Measurements from ENCODE around the gene SYT7. TPM values are rescaled to one million over a fixed set of nuclear protein-coding genes. Genes with fewer than 3 reads are reported as not detected.
A peak's percentile ranks its signal among the peaks of the same experiment; 100 is the strongest.

Gene SYT7
- total and polyA plus RNA-seq, 2 of the 4 experiments (the other 2 are of a cell fraction), result under 0.01 to 0.19 TPM

- H3K9me1 ChIP-seq (ENCODE audit: insufficient read depth, low read length), result no peaks in the 10 kb centered on the region
- H2BK15ac ChIP-seq (ENCODE audit: low read depth, low read length), result no peak overlapping the region
- H3K4ac ChIP-seq (ENCODE audit: low read depth, low read length), result no peak overlapping the region
- CTCF ChIA-PET, result no interaction called here
- H3K4me3 ChIP-seq (ENCODE audit: insufficient read depth, low read depth, low read length), result no peak overlapping the region
- no peak overlapping the region for H2BK120ac ChIP-seq (ENCODE audit: low read depth, low read length)
- no peak overlapping the region for H2BK20ac ChIP-seq (ENCODE audit: low read depth, low read length)
- no peak overlapping the region for H4K91ac ChIP-seq (ENCODE audit: insufficient read depth, low read depth, low read length)
- H3K18ac ChIP-seq (ENCODE audit: low read depth, low read length), result no peak overlapping the region
- intact Hi-C loops (cut with micrococcal nuclease) (no loop called here), in situ Hi-C loops (cut with MboI; ENCODE audit: low sequenced_read_pairs) (no loop called here), dilution Hi-C loops (cut with HindIII; ENCODE audit: low sequenced_read_pairs, unreplicated experiment) (no loop called here)
- H3K27me3 ChIP-seq (ENCODE audit: control insufficient read depth, insufficient read depth, low read length), result peaks cover 70% of the 10 kb centered on the region
- POLR2A ChIA-PET (ENCODE audit: unreplicated experiment), result no interaction called here
- peaks cover 2% of the 10 kb centered on the region; the same call in 1 of the 2 replicates for H3K4me1 ChIP-seq (ENCODE audit: control insufficient read depth, insufficient read depth, low read length)
- no peak overlapping the region for H3K9ac ChIP-seq (ENCODE audit: low read depth, low read length)
- H3K23ac ChIP-seq (ENCODE audit: low read depth, low read length), result no peak overlapping the region
- H2AFZ ChIP-seq (replicated peaks; ENCODE audit: low read length, poor library complexity), result no peak overlapping the region
- no peak; the same call in 1 of the 2 replicates for ATAC-seq (ENCODE audit: low read depth)
- no peak overlapping the region for H3K14ac ChIP-seq (replicated peaks; ENCODE audit: low read depth, low read length)
- no peaks in the 10 kb centered on the region for H3K79me1 ChIP-seq (ENCODE audit: low read depth in 1 of 2, low read length in 2 of 2)
- H4K8ac ChIP-seq (ENCODE audit: low read depth in 2 of 2, low read length in 2 of 2), result no peak overlapping the region
- H2BK5ac ChIP-seq (ENCODE audit: low read depth, low read length, poor library complexity, severe bottlenecking), result no peak overlapping the region
- 3% methylated on average over 35 of the region's 57 CpGs; no CpG with 5 or more reads in 1 of the 2 experiments for WGBS, 2 experiments (ENCODE audit: extremely low coverage in 2 of 2, insufficient read length in 1 of 2)
- H4K5ac ChIP-seq (ENCODE audit: low read depth, low read length), result no peak overlapping the region
- BruUV-seq (replicated peaks), result no TSS peak
- TF ChIP-seq CTCF (conservative IDR thresholded peaks at IDR 0.05; ENCODE audit: low read depth, low read length) (peak; percentile 25; the same call in 1 of the 2 replicates), MAZ (IDR thresholded peaks at IDR 0.05; ENCODE audit: borderline replicate concordance, low read depth, low read length) (no peak), CEBPB (IDR thresholded peaks at IDR 0.05; ENCODE audit: low read depth, low read length) (no peak), BHLHE40 (IDR thresholded peaks at IDR 0.05; ENCODE audit: low read depth, low read length) (no peak)
- H2AK9ac ChIP-seq (replicated peaks; ENCODE audit: low read depth, low read length, poor library complexity), result no peak overlapping the region
- H3K36me3 ChIP-seq (ENCODE audit: control insufficient read depth, insufficient read depth, low read length), result no peaks in the 10 kb centered on the region
- H3K9me3 ChIP-seq (ENCODE audit: control insufficient read depth, insufficient read depth, low read length), result no peaks in the 10 kb centered on the region
- H3K56ac ChIP-seq (ENCODE audit: extremely low read depth, insufficient read depth, low read length), result no peak overlapping the region
- H4K20me1 ChIP-seq (ENCODE audit: insufficient read depth, low read length), result no peaks in the 10 kb centered on the region; the same call in 1 of the 2 replicates
- DNase-seq, result no peak
- H3K27ac ChIP-seq (ENCODE audit: insufficient read depth, low read length), result no peak overlapping the region
- H3K4me2 ChIP-seq (ENCODE audit: low read depth, low read length), result no peak overlapping the region
- H2AK5ac ChIP-seq (ENCODE audit: low read depth, low read length), result no peak overlapping the region
Observed at GRCh38 chr11:61555051-61555969, 25.6 kb downstream of the SYT7 start.

Measured in IMR-90 (cell line).